ENCODE measurements around the gene TLR1.

GRCh38 chr4:38788317-38788716, 16.3 kb downstream of the TLR1 start:
- TF ChIP-seq ZNF114 (tag by site-specific recombination; IDR thresholded peaks at IDR 0.05) (no peak), ZNF747 (tag by site-specific recombination; IDR thresholded peaks at IDR 0.05) (no peak), CTCF (tag by site-specific recombination; IDR thresholded peaks at IDR 0.05) (no peak), ZBTB49 (tag by site-specific recombination; IDR thresholded peaks at IDR 0.05; ENCODE audit: low read depth) (no peak), ZSCAN23 (tag by site-specific recombination; IDR thresholded peaks at IDR 0.05) (no peak), PBX3 (CRISPR knock-in tag; IDR thresholded peaks at IDR 0.05) (no peak), ELK4 (IDR thresholded peaks at IDR 0.05; ENCODE audit: borderline replicate concordance, low read depth, low read length) (no peak), ZNF274 (IDR thresholded peaks at IDR 0.05; ENCODE audit: low read length) (no peak), ZNF274 (tag by site-specific recombination; IDR thresholded peaks at IDR 0.05; ENCODE audit: borderline replicate concordance) (no peak), ZNF121 (tag by site-specific recombination; IDR thresholded peaks at IDR 0.05) (no peak), ZBTB7A (tag by site-specific recombination; IDR thresholded peaks at IDR 0.05; ENCODE audit: low read depth) (no peak), RBAK (tag by site-specific recombination; IDR thresholded peaks at IDR 0.05) (no peak), HOXA7 (CRISPR knock-in tag; IDR thresholded peaks at IDR 0.05; ENCODE audit: borderline replicate concordance) (no peak)

Measured in HEK293 (cell line).